SJSA1 (cell line): ENCODE data around the gene GALNTL6. TPM values are rescaled to one million over a fixed set of nuclear protein-coding genes. Genes with fewer than 3 reads are reported as not detected.

ENCODE experiments used
- DNase-seq, 2 experiments: peaks; one replicate each; pipeline ENCODE4 v3.0.0-alpha.2; 2015 to 2020; ENCODE audit warnings: low spot score in 2 of 2, low read depth in 1 of 2
- H3K27ac ChIP-seq: fragments of 250-450 bp; sonication (Bioruptor Pico); 2 replicates; pipeline ENCODE4 v1.5.1; 2020; ENCODE audit warnings: mild to moderate bottlenecking, moderate library complexity
- H3K27me3 ChIP-seq: fragments of 250-450 bp; sonication (Bioruptor Pico); replicated peaks from 2 replicates; pipeline ENCODE4 v1.5.1; 2020; ENCODE audit warnings: mild to moderate bottlenecking, moderate library complexity
- H3K36me3 ChIP-seq: fragments of 250-450 bp; sonication (Bioruptor Pico); 2 replicates; pipeline ENCODE4 v1.5.1; 2020; ENCODE audit warnings: mild to moderate bottlenecking
- H3K4me1 ChIP-seq: fragments of 250-450 bp; sonication (Bioruptor Pico); replicated peaks from 2 replicates; pipeline ENCODE4 v1.6.1; 2021; ENCODE audit warnings: mild to moderate bottlenecking
- H3K4me3 ChIP-seq: fragments of 250-450 bp; sonication (Bioruptor Pico); 2 replicates; pipeline ENCODE4 v1.5.1; 2020; ENCODE audit warnings: mild to moderate bottlenecking
- H3K9me3 ChIP-seq: fragments of 250-450 bp; sonication (Bioruptor Pico); replicated peaks from 2 replicates; pipeline ENCODE4 v1.5.1; 2020; ENCODE audit warnings: mild to moderate bottlenecking
- total RNA-seq: library from RNA; depleted of rRNA; stranded (reverse); fragments of >200 nt; shearing (Covaris generic); gene quantifications from 2 replicates; pipeline ENCODE4 v1.2.3, GENCODE V29; 2014

The GALNTL6 gene
- total RNA-seq, 1 experiment from 2014 or later: 0.08 TPM

- no peaks in the 10 kb centered on the region for H3K36me3 ChIP-seq
Observed at GRCh38 chr4:172979332-172979731, 1166.1 kb downstream of the GALNTL6 start.

GRCh38 chr4:172980219-172980618, 1167.0 kb downstream of the GALNTL6 start:
- Histone ChIP-seq H3K4me3 (no peak overlapping the region), H3K4me1 (peaks cover 7% of the 10 kb centered on the region), H3K9me3 (no peaks in the 10 kb centered on the region), H3K27me3 (peaks cover 2% of the 10 kb centered on the region; the same call in 1 of the 2 replicates), H3K27ac (no peak overlapping the region), H3K36me3 (no peaks in the 10 kb centered on the region)
- no peak for DNase-seq

More at GRCh38 chr4:172979332-172979731, 1166.1 kb downstream of the GALNTL6 start:
- Histone ChIP-seq H3K4me1 (peaks cover 7% of the 10 kb centered on the region), H3K27me3 (peaks cover 2% of the 10 kb centered on the region; the same call in 1 of the 2 replicates), H3K27ac (no peak overlapping the region), H3K9me3 (no peaks in the 10 kb centered on the region), H3K4me3 (no peak overlapping the region)
- DNase-seq: no peak

- Histone ChIP-seq H3K9me3 (no peaks in the 10 kb centered on the region), H3K4me1 (peaks cover 7% of the 10 kb centered on the region), H3K27me3 (no peaks in the 10 kb centered on the region), H3K27ac (no peak overlapping the region), H3K36me3 (no peaks in the 10 kb centered on the region), H3K4me3 (no peak overlapping the region)
- DNase-seq: peak; percentile 57 to 70
Observed at GRCh38 chr4:172982151-172982590, 1169.0 kb downstream of the GALNTL6 start.

- Histone ChIP-seq H3K27ac (no peak overlapping the region), H3K4me3 (no peak overlapping the region), H3K9me3 (0 out of 2 replicates have a peak, but pooled peaks cover 3% of the 10 kb centered on the region), H3K27me3 (no peaks in the 10 kb centered on the region), H3K36me3 (no peaks in the 10 kb centered on the region), H3K4me1 (peaks cover 4% of the 10 kb centered on the region)
- DNase-seq: no peak
Observed at GRCh38 chr4:172983014-172983413, 1169.8 kb downstream of the GALNTL6 start.

GRCh38 chr4:172983631-172984030, 1170.4 kb downstream of the GALNTL6 start:
- DNase-seq: no peak
- Histone ChIP-seq H3K4me1 (peaks cover 4% of the 10 kb centered on the region), H3K4me3 (no peak overlapping the region), H3K9me3 (0 out of 2 replicates have a peak, but pooled peaks cover 3% of the 10 kb centered on the region), H3K27me3 (no peaks in the 10 kb centered on the region), H3K36me3 (no peaks in the 10 kb centered on the region), H3K27ac (no peak overlapping the region)

- H3K4me1 ChIP-seq: peaks cover 4% of the 10 kb centered on the region
- no peak for DNase-seq
- 0 out of 2 replicates have a peak, but pooled peaks cover 3% of the 10 kb centered on the region for H3K9me3 ChIP-seq
- no peak overlapping the region for H3K4me3 ChIP-seq
- no peaks in the 10 kb centered on the region for H3K36me3 ChIP-seq
- H3K27ac ChIP-seq: no peak overlapping the region
- H3K27me3 ChIP-seq: no peaks in the 10 kb centered on the region
Observed at GRCh38 chr4:172985552-172985951, 1172.3 kb downstream of the GALNTL6 start.

- Histone ChIP-seq H3K36me3 (no peaks in the 10 kb centered on the region), H3K9me3 (0 out of 2 replicates have a peak, but pooled peaks cover 3% of the 10 kb centered on the region), H3K27ac (no peak overlapping the region), H3K27me3 (no peaks in the 10 kb centered on the region), H3K4me3 (no peak overlapping the region), H3K4me1 (peaks cover 4% of the 10 kb centered on the region)
- no peak for DNase-seq
Observed at GRCh38 chr4:172986114-172986513, 1172.9 kb downstream of the GALNTL6 start.

GRCh38 chr4:172989984-172990820, 1177.0 kb downstream of the GALNTL6 start:
- H3K4me1 ChIP-seq: no peaks in the 10 kb centered on the region
- no peak overlapping the region for H3K4me3 ChIP-seq
- no peaks in the 10 kb centered on the region for H3K36me3 ChIP-seq
- 0 out of 2 replicates have a peak, but pooled peaks cover 3% of the 10 kb centered on the region for H3K9me3 ChIP-seq
- no peaks in the 10 kb centered on the region for H3K27me3 ChIP-seq
- no peak overlapping the region for H3K27ac ChIP-seq
- DNase-seq: no peak

GRCh38 chr4:172992648-172993378, 1179.6 kb downstream of the GALNTL6 start:
- H3K4me1 ChIP-seq: peaks cover 15% of the 10 kb centered on the region
- no peaks in the 10 kb centered on the region for H3K36me3 ChIP-seq
- H3K9me3 ChIP-seq: no peaks in the 10 kb centered on the region
- DNase-seq: no peak
- H3K27me3 ChIP-seq: no peaks in the 10 kb centered on the region
- H3K27ac ChIP-seq: no peak overlapping the region
- H3K4me3 ChIP-seq: no peak overlapping the region

GRCh38 chr4:172995161-172995560, 1182.0 kb downstream of the GALNTL6 start:
- H3K4me3 ChIP-seq: no peak overlapping the region
- no peak overlapping the region for H3K27ac ChIP-seq
- H3K4me1 ChIP-seq: peaks cover 31% of the 10 kb centered on the region
- no peaks in the 10 kb centered on the region for H3K27me3 ChIP-seq
- no peaks in the 10 kb centered on the region for H3K9me3 ChIP-seq
- no peak for DNase-seq
- H3K36me3 ChIP-seq: no peaks in the 10 kb centered on the region

GRCh38 chr4:172995704-172996103, 1182.5 kb downstream of the GALNTL6 start:
- Histone ChIP-seq H3K4me1 (peaks cover 31% of the 10 kb centered on the region), H3K9me3 (no peaks in the 10 kb centered on the region), H3K27me3 (no peaks in the 10 kb centered on the region), H3K36me3 (no peaks in the 10 kb centered on the region), H3K27ac (no peak overlapping the region), H3K4me3 (no peak overlapping the region)
- DNase-seq: no peak

GRCh38 chr4:172996571-172997216, 1183.5 kb downstream of the GALNTL6 start:
- DNase-seq: peak in 1 of 2 experiments; percentile 25
- Histone ChIP-seq H3K4me3 (no peak overlapping the region), H3K9me3 (no peaks in the 10 kb centered on the region), H3K27ac (no peak overlapping the region), H3K36me3 (no peaks in the 10 kb centered on the region), H3K4me1 (peaks cover 38% of the 10 kb centered on the region), H3K27me3 (no peaks in the 10 kb centered on the region)

GRCh38 chr4:172997217-172997609, 1184.0 kb downstream of the GALNTL6 start:
- DNase-seq: no peak
- no peaks in the 10 kb centered on the region for H3K36me3 ChIP-seq
- no peak overlapping the region for H3K27ac ChIP-seq
- no peak overlapping the region for H3K4me3 ChIP-seq
- peaks cover 42% of the 10 kb centered on the region for H3K4me1 ChIP-seq
- H3K9me3 ChIP-seq: no peaks in the 10 kb centered on the region
- H3K27me3 ChIP-seq: no peaks in the 10 kb centered on the region
